Right lung (tissue), 5 donors: Measurements from ENCODE around the gene NCS1. TPM values are rescaled to one million over a fixed set of nuclear protein-coding genes. Genes with fewer than 3 reads are reported as not detected.
"Not testable (repeated sequence)": the region's sequence is repeated elsewhere in the genome, so short reads cannot be mapped to it uniquely, and the experiment has no call there.

Experiments
- DNase-seq, 2 donors: peaks; one replicate each; pipeline ENCODE4 v3.0.0-alpha.2; 2013
- polyA plus RNA-seq, 5 donors: library from polyadenylated mRNA; unstranded; fragments of 120-200 nt; gene quantifications; one replicate each; pipeline versions ENCODE4 v1.2.1 to v1.2.3, GENCODE V29; 2013; ENCODE audit warnings: inconsistent platforms in 1 of 5, low replicate concordance in 1 of 5; ENCODE audit not compliant: insufficient read length in 5 of 5, insufficient read depth in 1 of 5

Gene NCS1
- polyA plus RNA-seq, 5 donors, result 16.6 to 27.7 (median 20.8) TPM

GRCh38 chr9:130262061-130262745 lies 90.0 kb downstream of the NCS1 start:
- no peak for DNase-seq

- DNase-seq, result no peak
Observed at GRCh38 chr9:130262771-130263170, 90.6 kb downstream of the NCS1 start.

- no peak for DNase-seq
Observed at GRCh38 chr9:130263601-130264413, 91.6 kb downstream of the NCS1 start.

GRCh38 chr9:130264414-130265350 lies 92.5 kb downstream of the NCS1 start:
- DNase-seq, result no peak

GRCh38 chr9:130265431-130266235 lies 93.4 kb downstream of the NCS1 start, which contains the start of gene HMCN2:
Gene HMCN2, plus strand, starts transcription at chr9:130265760. Its CDS starts 119 bp downstream, at chr9:130265879.
- no peak for DNase-seq

- no peak for DNase-seq
Observed at GRCh38 chr9:130266236-130267098, 94.3 kb downstream of the NCS1 start.

- DNase-seq, result no peak
Observed at GRCh38 chr9:130267930-130268329, 95.7 kb downstream of the NCS1 start.

GRCh38 chr9:130268521-130269211 lies 96.5 kb downstream of the NCS1 start:
- no peak for DNase-seq

GRCh38 chr9:130271473-130271872 lies 99.3 kb downstream of the NCS1 start:
- no peak for DNase-seq

- DNase-seq, result no peak
Observed at GRCh38 chr9:130275156-130275555, 103.0 kb downstream of the NCS1 start.

- no peak for DNase-seq
Observed at GRCh38 chr9:130276121-130276520, 103.9 kb downstream of the NCS1 start.

- no peak for DNase-seq
Observed at GRCh38 chr9:130276955-130277354, 104.8 kb downstream of the NCS1 start.

- DNase-seq, result not testable (repeated sequence)
Observed at GRCh38 chr9:130277525-130277924, 105.3 kb downstream of the NCS1 start.

GRCh38 chr9:130283539-130284248 lies 111.5 kb downstream of the NCS1 start:
- no peak for DNase-seq

- no peak for DNase-seq
Observed at GRCh38 chr9:130284249-130284625, 112.0 kb downstream of the NCS1 start.

- no peak for DNase-seq
Observed at GRCh38 chr9:130284690-130285089, 112.5 kb downstream of the NCS1 start.

- no peak for DNase-seq
Observed at GRCh38 chr9:130285271-130285670, 113.1 kb downstream of the NCS1 start.

- DNase-seq, result no peak
Observed at GRCh38 chr9:130286072-130286770, 114.0 kb downstream of the NCS1 start.
